ENCODE data around the gene CCBE1.
A peak's percentile ranks its signal among the peaks of the same experiment; 100 is the strongest.
"Not testable (repeated sequence)": the region's sequence is repeated elsewhere in the genome, so short reads cannot be mapped to it uniquely, and the experiment has no call there.

The CCBE1 gene

GRCh38 chr18:59697236-59697932, at the start of gene CCBE1:
TSS of gene CCBE1 (minus strand) at chr18:59697423.
- DNase-seq (ENCODE audit: low read depth, low spot score): peak; percentile 90

- no peak for DNase-seq (ENCODE audit: low read depth, low spot score)
Measured at GRCh38 chr18:59744271-59744721, 47.1 kb upstream of the CCBE1 start.

- no peak for DNase-seq (ENCODE audit: low read depth, low spot score)
Measured at GRCh38 chr18:59743566-59743965, 46.3 kb upstream of the CCBE1 start.

- no peak for DNase-seq (ENCODE audit: low read depth, low spot score)
Measured at GRCh38 chr18:59742325-59743111, 45.3 kb upstream of the CCBE1 start.

GRCh38 chr18:59740141-59740540, 42.9 kb upstream of the CCBE1 start:
- DNase-seq (ENCODE audit: low read depth, low spot score): no peak

- no peak for DNase-seq (ENCODE audit: low read depth, low spot score)
Measured at GRCh38 chr18:59737776-59738300, 40.6 kb upstream of the CCBE1 start.

- not testable (repeated sequence) for DNase-seq (ENCODE audit: low read depth, low spot score)
Measured at GRCh38 chr18:59737335-59737734, 40.1 kb upstream of the CCBE1 start.

GRCh38 chr18:59736061-59736460, 38.8 kb upstream of the CCBE1 start:
- DNase-seq (ENCODE audit: low read depth, low spot score): no peak

GRCh38 chr18:59735269-59735860, 38.1 kb upstream of the CCBE1 start:
- DNase-seq (ENCODE audit: low read depth, low spot score): no peak

GRCh38 chr18:59733421-59733820, 36.2 kb upstream of the CCBE1 start:
- DNase-seq (ENCODE audit: low read depth, low spot score): no peak

- DNase-seq (ENCODE audit: low read depth, low spot score): no peak
Measured at GRCh38 chr18:59730896-59731295, 33.7 kb upstream of the CCBE1 start.

- no peak for DNase-seq (ENCODE audit: low read depth, low spot score)
Measured at GRCh38 chr18:59729781-59730180, 32.6 kb upstream of the CCBE1 start.

GRCh38 chr18:59728816-59729215, 31.6 kb upstream of the CCBE1 start:
- no peak for DNase-seq (ENCODE audit: low read depth, low spot score)

- DNase-seq (ENCODE audit: low read depth, low spot score): no peak
Measured at GRCh38 chr18:59725142-59725541, 27.9 kb upstream of the CCBE1 start.

- no peak for DNase-seq (ENCODE audit: low read depth, low spot score)
Measured at GRCh38 chr18:59724103-59724502, 26.9 kb upstream of the CCBE1 start.

GRCh38 chr18:59721931-59722330, 24.7 kb upstream of the CCBE1 start:
- DNase-seq (ENCODE audit: low read depth, low spot score): no peak

GRCh38 chr18:59721211-59721610, 24.0 kb upstream of the CCBE1 start:
- no peak for DNase-seq (ENCODE audit: low read depth, low spot score)

GRCh38 chr18:59719544-59720181, 22.4 kb upstream of the CCBE1 start:
- no peak for DNase-seq (ENCODE audit: low read depth, low spot score)

- DNase-seq (ENCODE audit: low read depth, low spot score): no peak
Measured at GRCh38 chr18:59718464-59719157, 21.4 kb upstream of the CCBE1 start.

GRCh38 chr18:59718108-59718463, 20.9 kb upstream of the CCBE1 start:
- no peak for DNase-seq (ENCODE audit: low read depth, low spot score)

GRCh38 chr18:59717291-59717690, 20.1 kb upstream of the CCBE1 start:
- no peak for DNase-seq (ENCODE audit: low read depth, low spot score)

Measured in ELF-1 (cell line).